ENCODE measurements around the gene UFD1. TPM values are rescaled to one million over a fixed set of nuclear protein-coding genes. Genes with fewer than 3 reads are reported as not detected.

Gene UFD1
- polyA plus RNA-seq, 1 of the 3 experiments (the other 2 are of a cell fraction) = 111 TPM

- H3K27ac ChIP-seq (ENCODE audit: low read depth in 2 of 2, low read length in 1 of 2) = no peak overlapping the region
- H3K9me3 ChIP-seq = no peaks in the 10 kb centered on the region
- no peak overlapping the region for H3K9ac ChIP-seq
- no peaks in the 10 kb centered on the region for H3F3A ChIP-seq (replicated peaks; ENCODE audit: insufficient read depth)
- DNase-seq = no peak
- H4K20me1 ChIP-seq (ENCODE audit: insufficient read depth) = no peaks in the 10 kb centered on the region
- H3K36me3 ChIP-seq (replicated peaks in 1 of 2; ENCODE audit: control insufficient read depth in 1 of 2, insufficient read depth in 2 of 2, low read length in 1 of 2) = peaks cover 71 to 82% of the 10 kb centered on the region in 2 experiments
- H2AFZ ChIP-seq (ENCODE audit: low read depth) = no peak overlapping the region
- no peaks in the 10 kb centered on the region for H3K79me2 ChIP-seq (ENCODE audit: insufficient read depth)
- H3K27me3 ChIP-seq (ENCODE audit: insufficient read depth) = no peaks in the 10 kb centered on the region
- no peak overlapping the region for H3K4me2 ChIP-seq
- no peaks in the 10 kb centered on the region for H3K9me2 ChIP-seq
- no peak overlapping the region for H3K4me3 ChIP-seq (ENCODE audit: low read depth in 2 of 2, low read length in 1 of 2)
- no peak for TF ChIP-seq MXI1 (IDR thresholded peaks at IDR 0.05; ENCODE audit: low read depth, low read length)
- TF ChIP-seq JUND (IDR thresholded peaks at IDR 0.05) = no peak
- TF ChIP-seq RAD21 (IDR thresholded peaks at IDR 0.05; ENCODE audit: low read length) = no peak
- no peak for TF ChIP-seq USF1 (IDR thresholded peaks at IDR 0.05; ENCODE audit: borderline replicate concordance, low read depth)
- no peak for TF ChIP-seq NFIC (IDR thresholded peaks at IDR 0.05; ENCODE audit: borderline replicate concordance)
- TF ChIP-seq, protein P1, sequence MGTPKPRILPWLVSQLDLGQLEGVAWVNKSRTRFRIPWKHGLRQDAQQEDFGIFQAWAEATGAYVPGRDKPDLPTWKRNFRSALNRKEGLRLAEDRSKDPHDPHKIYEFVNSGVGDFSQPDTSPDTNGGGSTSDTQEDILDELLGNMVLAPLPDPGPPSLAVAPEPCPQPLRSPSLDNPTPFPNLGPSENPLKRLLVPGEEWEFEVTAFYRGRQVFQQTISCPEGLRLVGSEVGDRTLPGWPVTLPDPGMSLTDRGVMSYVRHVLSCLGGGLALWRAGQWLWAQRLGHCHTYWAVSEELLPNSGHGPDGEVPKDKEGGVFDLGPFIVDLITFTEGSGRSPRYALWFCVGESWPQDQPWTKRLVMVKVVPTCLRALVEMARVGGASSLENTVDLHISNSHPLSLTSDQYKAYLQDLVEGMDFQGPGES (IDR thresholded peaks at IDR 0.05; ENCODE audit: low read depth, low read length) = no peak
- TF ChIP-seq GATA2 (CRISPR knock-in tag; IDR thresholded peaks at IDR 0.05) = no peak
- TF ChIP-seq YY1 (IDR thresholded peaks at IDR 0.05; ENCODE audit: low read depth) = no peak
- H3K4me1 ChIP-seq (ENCODE audit: control insufficient read depth in 1 of 2, insufficient read depth in 2 of 2, low read depth in 1 of 2, low read length in 1 of 2) = peaks cover 0 to 3% of the 10 kb centered on the region in 2 experiments; a peak in 1 of 4 replicates
- WGBS (ENCODE audit: low lambda C conversion rate) = 100% methylated on average over 1 of the region's 1 CpG
- ChIA-PET POLR2A (no interaction called here), CTCF (interaction anchor here (1.3 to 1.6 kb wide), 3 partner anchors 11 to 167 kb away, joined by 4 to 5 read pairs (median 5); no protein-coding TSS in a partner anchor)
These were observed 16.0 kb downstream of the UFD1 start for GRCh38 chr22:19463008-19463407.

DNA sequence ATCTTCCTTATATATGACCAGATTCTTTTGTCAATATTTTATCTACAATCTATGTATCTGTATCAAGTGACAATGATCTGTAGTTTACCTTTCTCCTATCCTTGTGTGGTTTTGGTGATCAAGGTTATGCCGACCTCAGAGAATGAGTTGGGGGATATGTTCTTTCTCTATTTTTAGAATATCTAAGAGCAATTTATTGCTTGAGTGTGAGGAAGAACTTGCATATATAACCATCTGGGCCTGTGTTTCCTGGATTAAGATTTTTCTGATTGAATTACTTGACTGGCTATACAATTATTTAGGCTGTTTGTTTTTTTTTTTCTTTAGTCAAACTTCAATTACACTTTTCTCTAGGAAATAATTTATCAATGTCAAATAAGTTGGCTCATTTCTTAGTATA, 17.5 kb downstream of the UFD1 start:
- Histone ChIP-seq H3K4me3 (ENCODE audit: low read depth in 2 of 2, low read length in 1 of 2) (no peak overlapping the region), H3K4me1 (ENCODE audit: control insufficient read depth in 1 of 2, insufficient read depth in 2 of 2, low read depth in 1 of 2, low read length in 1 of 2) (peaks cover 0 to 3% of the 10 kb centered on the region in 2 experiments; a peak in 1 of 4 replicates), H3K79me2 (ENCODE audit: insufficient read depth) (no peaks in the 10 kb centered on the region), H3K36me3 (replicated peaks in 1 of 2; ENCODE audit: control insufficient read depth in 1 of 2, insufficient read depth in 2 of 2, low read length in 1 of 2) (peaks cover 68 to 85% of the 10 kb centered on the region in 2 experiments), H3K27ac (ENCODE audit: low read depth in 2 of 2, low read length in 1 of 2) (no peak overlapping the region), H3K9me3 (no peaks in the 10 kb centered on the region), H2AFZ (ENCODE audit: low read depth) (no peak overlapping the region), H3K9me2 (no peaks in the 10 kb centered on the region), H3K9ac (no peak overlapping the region), H3F3A (replicated peaks; ENCODE audit: insufficient read depth) (no peaks in the 10 kb centered on the region), H3K27me3 (ENCODE audit: insufficient read depth) (no peaks in the 10 kb centered on the region), H4K20me1 (ENCODE audit: insufficient read depth) (no peaks in the 10 kb centered on the region), H3K4me2 (no peak overlapping the region)
- WGBS (ENCODE audit: low lambda C conversion rate) = 96% methylated on average over 1 of the region's 1 CpG
- POLR2A ChIA-PET = no interaction called here
- no peak for DNase-seq
- CTCF ChIA-PET = interaction anchor here (0.6 kb wide), 1 partner anchor 168 kb away, joined by 3 read pairs; no protein-coding TSS in a partner anchor
- TF ChIP-seq CHD2 (IDR thresholded peaks at IDR 0.05; ENCODE audit: low read length, partially characterized antibody) = no peak
- no peak for TF ChIP-seq NFIC (IDR thresholded peaks at IDR 0.05; ENCODE audit: borderline replicate concordance)
- TF ChIP-seq EP300 (IDR thresholded peaks at IDR 0.05; ENCODE audit: borderline replicate concordance in 1 of 2, low read depth in 1 of 2, low read length in 1 of 2) = no peak
- TF ChIP-seq NRF1 (IDR thresholded peaks at IDR 0.05; ENCODE audit: low read depth, low read length) = no peak
- TF ChIP-seq, protein P1 (IDR thresholded peaks at IDR 0.05; ENCODE audit: low read depth, low read length) = no peak
- no peak for TF ChIP-seq TAF1 (IDR thresholded peaks at IDR 0.05; ENCODE audit: borderline replicate concordance, low read depth, low read length)
- TF ChIP-seq FOXM1 (IDR thresholded peaks at IDR 0.05; ENCODE audit: low read depth) = no peak
- TF ChIP-seq, protein P2, sequence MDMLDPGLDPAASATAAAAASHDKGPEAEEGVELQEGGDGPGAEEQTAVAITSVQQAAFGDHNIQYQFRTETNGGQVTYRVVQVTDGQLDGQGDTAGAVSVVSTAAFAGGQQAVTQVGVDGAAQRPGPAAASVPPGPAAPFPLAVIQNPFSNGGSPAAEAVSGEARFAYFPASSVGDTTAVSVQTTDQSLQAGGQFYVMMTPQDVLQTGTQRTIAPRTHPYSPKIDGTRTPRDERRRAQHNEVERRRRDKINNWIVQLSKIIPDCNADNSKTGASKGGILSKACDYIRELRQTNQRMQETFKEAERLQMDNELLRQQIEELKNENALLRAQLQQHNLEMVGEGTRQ (IDR thresholded peaks at IDR 0.05; ENCODE audit: borderline replicate concordance, low read depth, low read length) = no peak
- TF ChIP-seq SMC3 (IDR thresholded peaks at IDR 0.05; ENCODE audit: low read depth, low read length) = no peak
- TF ChIP-seq TEAD4 (IDR thresholded peaks at IDR 0.05; ENCODE audit: borderline replicate concordance, insufficient read depth) = no peak
- no peak for TF ChIP-seq USF1 (IDR thresholded peaks at IDR 0.05; ENCODE audit: borderline replicate concordance, low read depth)
- no peak for TF ChIP-seq RAD21 (IDR thresholded peaks at IDR 0.05; ENCODE audit: low read length)
- TF ChIP-seq MAX (IDR thresholded peaks at IDR 0.05; ENCODE audit: low read depth) = no peak
- no peak for TF ChIP-seq FOXJ3 (CRISPR knock-in tag; IDR thresholded peaks at IDR 0.05)
- TF ChIP-seq RXRA (IDR thresholded peaks at IDR 0.05; ENCODE audit: borderline replicate concordance, low read depth) = no peak
- no peak for TF ChIP-seq RFX5 (IDR thresholded peaks at IDR 0.05; ENCODE audit: low read length)
- no peak for TF ChIP-seq EZH2phosphoT487 (IDR thresholded peaks at IDR 0.05; ENCODE audit: borderline replicate concordance, low read depth)

Measured in SK-N-SH (cell line).